Measurements from ENCODE around the gene MAP3K13. TPM values are rescaled to one million over a fixed set of nuclear protein-coding genes. Genes with fewer than 3 reads are reported as not detected.
A peak's percentile ranks its signal among the peaks of the same experiment; 100 is the strongest.

MAP3K13 gene
- total and polyA plus RNA-seq, 2 of the 13 experiments (the other 11 are each of a cell fraction or from before 2014, with no cell fraction given): 24.2 to 26.5 TPM

- TF ChIP-seq REXO4 (CRISPR knock-in tag; IDR thresholded peaks at IDR 0.05; ENCODE audit: borderline replicate concordance): no peak
- TF ChIP-seq, protein P1, sequence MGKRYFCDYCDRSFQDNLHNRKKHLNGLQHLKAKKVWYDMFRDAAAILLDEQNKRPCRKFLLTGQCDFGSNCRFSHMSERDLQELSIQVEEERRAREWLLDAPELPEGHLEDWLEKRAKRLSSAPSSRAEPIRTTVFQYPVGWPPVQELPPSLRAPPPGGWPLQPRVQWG (CRISPR knock-in tag; IDR thresholded peaks at IDR 0.05; ENCODE audit: borderline replicate concordance, low read depth): no peak
- no peak for TF ChIP-seq ZNF124 (CRISPR knock-in tag; IDR thresholded peaks at IDR 0.05)
- no peak for TF ChIP-seq NR1H2 (CRISPR knock-in tag; IDR thresholded peaks at IDR 0.05; ENCODE audit: borderline replicate concordance, low read depth)
- no peak for TF ChIP-seq ZNF615 (CRISPR knock-in tag; IDR thresholded peaks at IDR 0.05; ENCODE audit: borderline replicate concordance)
- TF ChIP-seq TBX3 (IDR thresholded peaks at IDR 0.05; ENCODE audit: borderline replicate concordance): no peak
- TF ChIP-seq SOX6 (IDR thresholded peaks at IDR 0.05): no peak
- TF ChIP-seq SOX6 (CRISPR knock-in tag; IDR thresholded peaks at IDR 0.05): no peak
- TF ChIP-seq SIX1 (CRISPR knock-in tag; IDR thresholded peaks at IDR 0.05; ENCODE audit: borderline replicate concordance): peak; percentile 98
- peak; percentile 30; the same call in 1 of the 2 replicates for TF ChIP-seq GFI1 (CRISPR knock-in tag; IDR thresholded peaks at IDR 0.05; ENCODE audit: borderline replicate concordance)
- TF ChIP-seq, protein P2, sequence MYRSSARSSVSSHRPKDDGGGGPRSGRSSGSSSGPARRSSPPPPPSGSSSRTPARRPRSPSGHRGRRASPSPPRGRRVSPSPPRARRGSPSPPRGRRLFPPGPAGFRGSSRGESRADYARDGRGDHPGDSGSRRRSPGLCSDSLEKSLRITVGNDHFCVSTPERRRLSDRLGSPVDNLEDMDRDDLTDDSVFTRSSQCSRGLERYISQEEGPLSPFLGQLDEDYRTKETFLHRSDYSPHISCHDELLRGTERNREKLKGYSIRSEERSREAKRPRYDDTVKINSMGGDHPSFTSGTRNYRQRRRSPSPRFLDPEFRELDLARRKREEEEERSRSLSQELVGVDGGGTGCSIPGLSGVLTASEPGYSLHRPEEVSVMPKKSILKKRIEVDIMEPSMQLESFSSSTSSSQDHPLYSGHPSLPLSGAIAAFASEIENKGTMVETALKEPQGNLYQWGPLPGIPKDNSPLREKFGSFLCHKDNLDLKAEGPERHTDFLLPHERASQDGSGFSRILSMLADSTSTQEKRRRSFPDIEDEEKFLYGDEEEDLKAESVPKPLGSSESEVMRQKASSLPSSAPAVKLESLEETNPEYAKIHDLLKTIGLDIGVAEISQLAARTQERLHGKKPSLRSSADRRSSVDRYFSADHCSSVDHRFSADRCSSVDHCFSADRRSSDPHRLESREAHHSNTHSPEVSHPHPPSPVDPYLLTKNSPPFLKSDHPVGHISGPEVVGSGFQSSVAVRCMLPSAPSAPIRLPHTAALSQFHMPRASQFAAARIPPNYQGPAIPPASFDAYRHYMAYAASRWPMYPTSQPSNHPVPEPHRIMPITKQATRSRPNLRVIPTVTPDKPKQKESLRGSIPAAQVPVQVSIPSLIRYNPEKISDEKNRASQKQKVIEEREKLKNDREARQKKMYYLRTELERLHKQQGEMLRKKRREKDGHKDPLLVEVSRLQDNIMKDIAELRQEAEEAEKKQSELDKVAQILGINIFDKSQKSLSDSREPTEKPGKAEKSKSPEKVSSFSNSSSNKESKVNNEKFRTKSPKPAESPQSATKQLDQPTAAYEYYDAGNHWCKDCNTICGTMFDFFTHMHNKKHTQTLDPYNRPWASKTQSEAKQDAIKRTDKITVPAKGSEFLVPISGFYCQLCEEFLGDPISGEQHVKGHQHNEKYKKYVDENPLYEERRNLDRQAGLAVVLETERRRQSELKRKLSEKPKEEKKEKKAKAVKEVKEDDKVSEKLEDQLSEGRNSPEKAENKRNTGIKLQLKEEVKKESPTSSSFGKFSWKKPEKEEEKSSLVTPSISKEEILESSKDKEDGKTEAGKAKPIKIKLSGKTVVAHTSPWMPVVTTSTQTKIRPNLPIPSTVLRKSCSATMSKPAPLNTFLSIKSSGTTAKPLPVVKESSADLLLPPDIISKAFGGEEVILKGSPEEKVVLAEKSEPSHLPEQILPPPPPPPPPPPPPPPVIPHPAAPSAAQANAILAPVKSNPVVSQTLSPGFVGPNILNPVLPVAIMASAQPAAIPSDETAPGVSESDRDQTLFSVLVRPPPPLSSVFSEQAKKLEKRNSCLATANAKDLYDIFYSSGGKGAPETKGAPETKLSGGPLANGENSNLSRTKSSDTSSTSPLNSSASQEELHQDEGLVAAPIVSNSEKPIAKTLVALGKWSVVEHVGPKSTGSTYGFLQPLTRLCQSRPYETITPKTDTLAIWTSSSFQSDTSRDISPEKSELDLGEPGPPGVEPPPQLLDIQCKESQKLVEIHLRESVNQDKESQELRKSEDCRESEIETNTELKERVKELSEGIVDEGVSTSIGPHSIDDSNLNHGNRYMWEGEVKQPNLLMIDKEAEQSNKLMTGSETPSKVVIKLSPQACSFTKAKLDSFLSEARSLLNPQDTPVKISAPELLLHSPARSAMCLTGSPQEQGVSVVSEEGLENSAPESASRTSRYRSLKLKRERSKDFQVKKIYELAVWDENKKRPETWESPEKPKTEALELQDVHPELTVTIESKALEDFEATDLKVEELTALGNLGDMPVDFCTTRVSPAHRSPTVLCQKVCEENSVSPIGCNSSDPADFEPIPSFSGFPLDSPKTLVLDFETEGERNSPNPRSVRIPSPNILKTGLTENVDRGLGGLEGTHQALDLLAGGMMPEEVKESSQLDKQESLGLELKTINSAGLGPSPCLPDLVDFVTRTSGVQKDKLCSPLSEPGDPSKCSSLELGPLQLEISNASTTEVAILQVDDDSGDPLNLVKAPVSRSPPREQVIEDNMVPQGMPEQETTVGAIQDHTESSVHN (CRISPR knock-in tag; IDR thresholded peaks at IDR 0.05): no peak
- TF ChIP-seq GATAD2A (CRISPR knock-in tag; IDR thresholded peaks at IDR 0.05): peak; percentile 62
- no peak for TF ChIP-seq HNRNPUL1 (IDR thresholded peaks at IDR 0.05; ENCODE audit: low read depth, low read length)
- TF ChIP-seq LBX2 (CRISPR knock-in tag; IDR thresholded peaks at IDR 0.05; ENCODE audit: borderline replicate concordance): no peak
- TF ChIP-seq TAF1 (CRISPR knock-in tag; IDR thresholded peaks at IDR 0.05): no peak
- TF ChIP-seq MAFF (IDR thresholded peaks at IDR 0.05; ENCODE audit: low read depth, low read length): no peak
- no peak for TF ChIP-seq POLR2AphosphoS2 (IDR thresholded peaks at IDR 0.05; ENCODE audit: low read depth, low read length)
- 0 out of 2 replicates have a peak, but pooled peaks have one; percentile 8 for TF ChIP-seq SMAD3 (CRISPR knock-in tag; IDR thresholded peaks at IDR 0.05)
- no peak for TF ChIP-seq SATB2 (CRISPR knock-in tag; IDR thresholded peaks at IDR 0.05)
- TF ChIP-seq ZBTB7A (CRISPR knock-in tag; IDR thresholded peaks at IDR 0.05): no peak
- TF ChIP-seq TOPORS (CRISPR knock-in tag; IDR thresholded peaks at IDR 0.05): no peak
These were observed 30.8 kb upstream of the MAP3K13 start (continued) for GRCh38 chr3:185332026-185332735.

Data from HepG2 (cell line).